K562 (cell line): ENCODE results near the gene IFNAR2. TPM values are rescaled to one million over a fixed set of nuclear protein-coding genes. Genes with fewer than 3 reads are reported as not detected.

ENCODE experiments used
- CEBPB ChIP-seq: fragments of 450-650 bp; IDR thresholded peaks from 2 replicates; pipeline ENCODE4 v1.6.1; 2016; ENCODE audit warnings: missing genetic modification characterization, missing compliant biosample characterization
- EHMT2 ChIP-seq: fragments of 450-650 bp; IDR thresholded peaks from 2 replicates; pipeline ENCODE4 v1.6.1; 2018; ENCODE audit warnings: antibody characterized with exemption
- FOXM1 ChIP-seq, 2 experiments: fragments of 450-650 bp in 1 of 2; sonication (generic) in 1 of 2; formaldehyde crosslinking in 1 of 2; IDR thresholded peaks; 2 replicates each; pipeline versions ENCODE4 v1.6.1 to v1.9.0; 2017 to 2022; ENCODE audit warnings: low read depth in 2 of 2, mild to moderate bottlenecking in 2 of 2, missing genetic modification reagents in 1 of 2, moderate library complexity in 1 of 2
- HLTF ChIP-seq: fragments of 450-650 bp; IDR thresholded peaks from 2 replicates; pipeline ENCODE4 v1.6.1; 2016
- KAT2B ChIP-seq: IDR thresholded peaks from one replicate; pipeline ENCODE4 v1.6.1; 2012; ENCODE audit warnings: low read depth, mild to moderate bottlenecking, control low read depth, inconsistent platforms, low read length, moderate library complexity
- KDM4B ChIP-seq, 2 experiments: fragments of 450-650 bp in 1 of 2; sonication (generic) in 1 of 2; IDR thresholded peaks; 2 replicates each; pipeline ENCODE4 v1.6.1; 2016 to 2017; ENCODE audit warnings: borderline replicate concordance in 2 of 2, antibody characterized with exemption in 1 of 2, low read depth in 1 of 2, mild to moderate bottlenecking in 1 of 2
- KHSRP ChIP-seq: fragments of 450-650 bp; IDR thresholded peaks from 2 replicates; pipeline ENCODE4 v1.6.1; 2017
- MYC ChIP-seq, 2 experiments: fragments of 250-450 bp in 1 of 2; sonication (Bioruptor Pico) in 1 of 2; IDR thresholded peaks; 2 replicates each; pipeline versions ENCODE4 v1.5.1 to v1.6.1; 2012 to 2021; ENCODE audit warnings: low read depth in 2 of 2, borderline replicate concordance in 1 of 2, improper control_type of control experiment in 1 of 2, low read length in 1 of 2, mild to moderate bottlenecking in 1 of 2, moderate library complexity in 1 of 2
- RHOXF2B ChIP-seq: fragments of 250-450 bp; sonication (Bioruptor Pico); conservative IDR thresholded peaks from 2 replicates; pipeline ENCODE4 v1.5.1; 2021
- SMARCA4 ChIP-seq: fragments of 450-650 bp; IDR thresholded peaks from 2 replicates; pipeline ENCODE4 v1.6.1; 2016
- SOX6 ChIP-seq: fragments of 450-650 bp; IDR thresholded peaks from 2 replicates; pipeline ENCODE4 v1.6.1; 2014; ENCODE audit warnings: mild to moderate bottlenecking
- STAG1 ChIP-seq: sonication (generic); formaldehyde crosslinking; IDR thresholded peaks from 2 replicates; pipeline ENCODE4 v1.5.0; 2020; ENCODE audit warnings: missing genetic modification reagents, borderline replicate concordance
- XRCC4 ChIP-seq: IDR thresholded peaks from one replicate; pipeline ENCODE4 v1.6.1; 2011; ENCODE audit not compliant: insufficient read depth, insufficient read length; ENCODE audit errors: extremely low read depth
- ZNF175 ChIP-seq: fragments of 200-800 bp; sonication (Bioruptor generic); IDR thresholded peaks from 2 replicates; pipeline ENCODE4 v1.6.1; 2016; ENCODE audit warnings: low read depth, mild to moderate bottlenecking, missing genetic modification characterization, missing compliant biosample characterization
- ZNF347 ChIP-seq: fragments of 450-650 bp; formaldehyde crosslinking; IDR thresholded peaks from 2 replicates; pipeline ENCODE4 v1.4.0; 2020; ENCODE audit warnings: low read depth, mild to moderate bottlenecking, moderate library complexity
- ZNF707 ChIP-seq: fragments of 250-450 bp; sonication (Bioruptor Pico); conservative IDR thresholded peaks from 2 replicates; pipeline ENCODE4 v1.8.0; 2022; ENCODE audit warnings: inconsistent platforms, mild to moderate bottlenecking, moderate library complexity
- polyA plus RNA-seq, 8 experiments: library from polyadenylated mRNA; depleted of rRNA in 4 of 8; stranded (reverse) in 5 of 8; unstranded in 3 of 8; fragments of >200 nt; fragmentation: Nextera tagmentation in 2 of 8; fragmentation: Illumina TruSeq in 1 of 8; extraction: Ambion mirVana in 2 of 8; extraction: Trizol in 1 of 8; gene quantifications; 2 replicates each; pipeline versions ENCODE4 v1.2.1 to v1.2.3, GENCODE V29; 2011 to 2014; ENCODE audit warnings: inconsistent platforms in 1 of 8, missing spikeins in 1 of 8
- total RNA-seq, 7 experiments: library from RNA; depleted of rRNA in 6 of 7; stranded (reverse); fragments of >200 nt in 6 of 7; fragmentation: Illumina TruSeq in 2 of 7; extraction: Trizol in 2 of 7; gene quantifications; 2 replicates each; pipeline versions ENCODE4 v1.2.1 to v1.2.3, GENCODE V29; 2011 to 2021; ENCODE audit warnings: low replicate concordance in 1 of 7
- TF ChIP-seq, protein P1 (sequence below): fragments of 150-350 bp; IDR thresholded peaks from 2 replicates; pipeline ENCODE4 v1.6.1; 2014; ENCODE audit warnings: low read depth, mild to moderate bottlenecking, low read length, borderline replicate concordance
- TF ChIP-seq, protein P2 (sequence below): fragments of 250-450 bp; sonication (Bioruptor Pico); IDR thresholded peaks from 2 replicates; pipeline ENCODE4 v1.6.1; 2021; ENCODE audit warnings: mild to moderate bottlenecking
- TF ChIP-seq, protein P3 (sequence below): fragments of 450-650 bp; IDR thresholded peaks from 2 replicates; pipeline ENCODE4 v1.6.1; 2017; ENCODE audit warnings: antibody characterized with exemption, mild to moderate bottlenecking
- TF ChIP-seq, protein P4 (sequence below): fragments of 450-650 bp; formaldehyde crosslinking; IDR thresholded peaks from 2 replicates; pipeline ENCODE4 v1.4.0; 2020; ENCODE audit warnings: mild to moderate bottlenecking, mixed read lengths

Gene IFNAR2
- total and polyA plus RNA-seq, 9 of the 15 experiments (the other 6 are each of a cell fraction or from before 2014, with no cell fraction given): 1.7 to 48.3 (median 8.4) TPM

DNA sequence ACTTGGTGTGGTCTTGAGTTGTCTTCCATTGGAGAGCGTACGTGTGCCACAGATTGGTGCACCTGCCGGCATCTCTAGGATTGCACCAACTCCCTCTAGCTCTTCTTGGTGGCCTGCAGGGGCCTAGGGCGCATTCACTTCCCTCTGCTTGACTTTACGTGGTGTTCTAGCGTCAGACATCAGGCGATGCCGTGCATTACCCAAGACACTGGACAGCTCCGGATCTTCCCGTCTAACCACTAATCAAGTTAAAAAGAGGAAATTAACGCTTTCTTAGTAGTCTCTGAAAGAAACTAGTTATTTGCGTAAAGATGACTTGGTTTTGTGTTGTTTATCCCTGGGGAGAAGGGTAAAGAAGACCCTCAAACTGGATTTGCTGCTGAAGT lies 35.9 kb downstream of the IFNAR2 start (continued):
- no peak for TF ChIP-seq ZNF347 (CRISPR knock-in tag)
- no peak for TF ChIP-seq KAT2B
- 0 out of 4 replicates have a peak, but pooled peaks of 1 of the 2 experiments have one; percentile 38 for TF ChIP-seq KDM4B (IDR thresholded peaks at IDR 0.05; ENCODE audit: borderline replicate concordance in 2 of 2, low read depth in 1 of 2)
- no peak for TF ChIP-seq XRCC4
- TF ChIP-seq, protein P1, sequence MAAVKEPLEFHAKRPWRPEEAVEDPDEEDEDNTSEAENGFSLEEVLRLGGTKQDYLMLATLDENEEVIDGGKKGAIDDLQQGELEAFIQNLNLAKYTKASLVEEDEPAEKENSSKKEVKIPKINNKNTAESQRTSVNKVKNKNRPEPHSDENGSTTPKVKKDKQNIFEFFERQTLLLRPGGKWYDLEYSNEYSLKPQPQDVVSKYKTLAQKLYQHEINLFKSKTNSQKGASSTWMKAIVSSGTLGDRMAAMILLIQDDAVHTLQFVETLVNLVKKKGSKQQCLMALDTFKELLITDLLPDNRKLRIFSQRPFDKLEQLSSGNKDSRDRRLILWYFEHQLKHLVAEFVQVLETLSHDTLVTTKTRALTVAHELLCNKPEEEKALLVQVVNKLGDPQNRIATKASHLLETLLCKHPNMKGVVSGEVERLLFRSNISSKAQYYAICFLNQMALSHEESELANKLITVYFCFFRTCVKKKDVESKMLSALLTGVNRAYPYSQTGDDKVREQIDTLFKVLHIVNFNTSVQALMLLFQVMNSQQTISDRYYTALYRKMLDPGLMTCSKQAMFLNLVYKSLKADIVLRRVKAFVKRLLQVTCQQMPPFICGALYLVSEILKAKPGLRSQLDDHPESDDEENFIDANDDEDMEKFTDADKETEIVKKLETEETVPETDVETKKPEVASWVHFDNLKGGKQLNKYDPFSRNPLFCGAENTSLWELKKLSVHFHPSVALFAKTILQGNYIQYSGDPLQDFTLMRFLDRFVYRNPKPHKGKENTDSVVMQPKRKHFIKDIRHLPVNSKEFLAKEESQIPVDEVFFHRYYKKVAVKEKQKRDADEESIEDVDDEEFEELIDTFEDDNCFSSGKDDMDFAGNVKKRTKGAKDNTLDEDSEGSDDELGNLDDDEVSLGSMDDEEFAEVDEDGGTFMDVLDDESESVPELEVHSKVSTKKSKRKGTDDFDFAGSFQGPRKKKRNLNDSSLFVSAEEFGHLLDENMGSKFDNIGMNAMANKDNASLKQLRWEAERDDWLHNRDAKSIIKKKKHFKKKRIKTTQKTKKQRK: no peak
- no peak for TF ChIP-seq KHSRP
- TF ChIP-seq, protein P2, sequence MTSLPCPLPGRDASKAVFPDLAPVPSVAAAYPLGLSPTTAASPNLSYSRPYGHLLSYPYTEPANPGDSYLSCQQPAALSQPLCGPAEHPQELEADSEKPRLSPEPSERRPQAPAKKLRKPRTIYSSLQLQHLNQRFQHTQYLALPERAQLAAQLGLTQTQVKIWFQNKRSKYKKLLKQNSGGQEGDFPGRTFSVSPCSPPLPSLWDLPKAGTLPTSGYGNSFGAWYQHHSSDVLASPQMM: no peak
- TF ChIP-seq ZNF175 (CRISPR knock-in tag): no peak
- TF ChIP-seq ZNF707 (CRISPR knock-in tag): no peak
- TF ChIP-seq, protein P3, sequence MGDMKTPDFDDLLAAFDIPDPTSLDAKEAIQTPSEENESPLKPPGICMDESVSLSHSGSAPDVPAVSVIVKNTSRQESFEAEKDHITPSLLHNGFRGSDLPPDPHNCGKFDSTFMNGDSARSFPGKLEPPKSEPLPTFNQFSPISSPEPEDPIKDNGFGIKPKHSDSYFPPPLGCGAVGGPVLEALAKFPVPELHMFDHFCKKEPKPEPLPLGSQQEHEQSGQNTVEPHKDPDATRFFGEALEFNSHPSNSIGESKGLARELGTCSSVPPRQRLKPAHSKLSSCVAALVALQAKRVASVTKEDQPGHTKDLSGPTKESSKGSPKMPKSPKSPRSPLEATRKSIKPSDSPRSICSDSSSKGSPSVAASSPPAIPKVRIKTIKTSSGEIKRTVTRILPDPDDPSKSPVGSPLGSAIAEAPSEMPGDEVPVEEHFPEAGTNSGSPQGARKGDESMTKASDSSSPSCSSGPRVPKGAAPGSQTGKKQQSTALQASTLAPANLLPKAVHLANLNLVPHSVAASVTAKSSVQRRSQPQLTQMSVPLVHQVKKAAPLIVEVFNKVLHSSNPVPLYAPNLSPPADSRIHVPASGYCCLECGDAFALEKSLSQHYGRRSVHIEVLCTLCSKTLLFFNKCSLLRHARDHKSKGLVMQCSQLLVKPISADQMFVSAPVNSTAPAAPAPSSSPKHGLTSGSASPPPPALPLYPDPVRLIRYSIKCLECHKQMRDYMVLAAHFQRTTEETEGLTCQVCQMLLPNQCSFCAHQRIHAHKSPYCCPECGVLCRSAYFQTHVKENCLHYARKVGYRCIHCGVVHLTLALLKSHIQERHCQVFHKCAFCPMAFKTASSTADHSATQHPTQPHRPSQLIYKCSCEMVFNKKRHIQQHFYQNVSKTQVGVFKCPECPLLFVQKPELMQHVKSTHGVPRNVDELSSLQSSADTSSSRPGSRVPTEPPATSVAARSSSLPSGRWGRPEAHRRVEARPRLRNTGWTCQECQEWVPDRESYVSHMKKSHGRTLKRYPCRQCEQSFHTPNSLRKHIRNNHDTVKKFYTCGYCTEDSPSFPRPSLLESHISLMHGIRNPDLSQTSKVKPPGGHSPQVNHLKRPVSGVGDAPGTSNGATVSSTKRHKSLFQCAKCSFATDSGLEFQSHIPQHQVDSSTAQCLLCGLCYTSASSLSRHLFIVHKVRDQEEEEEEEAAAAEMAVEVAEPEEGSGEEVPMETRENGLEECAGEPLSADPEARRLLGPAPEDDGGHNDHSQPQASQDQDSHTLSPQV: no peak
- no peak for TF ChIP-seq SMARCA4
- no peak for TF ChIP-seq MYC (IDR thresholded peaks at IDR 0.05; ENCODE audit: low read depth, low read length)
- TF ChIP-seq MYC (CRISPR knock-in tag; IDR thresholded peaks at IDR 0.05; ENCODE audit: borderline replicate concordance, low read depth): no peak
- TF ChIP-seq, protein P4, sequence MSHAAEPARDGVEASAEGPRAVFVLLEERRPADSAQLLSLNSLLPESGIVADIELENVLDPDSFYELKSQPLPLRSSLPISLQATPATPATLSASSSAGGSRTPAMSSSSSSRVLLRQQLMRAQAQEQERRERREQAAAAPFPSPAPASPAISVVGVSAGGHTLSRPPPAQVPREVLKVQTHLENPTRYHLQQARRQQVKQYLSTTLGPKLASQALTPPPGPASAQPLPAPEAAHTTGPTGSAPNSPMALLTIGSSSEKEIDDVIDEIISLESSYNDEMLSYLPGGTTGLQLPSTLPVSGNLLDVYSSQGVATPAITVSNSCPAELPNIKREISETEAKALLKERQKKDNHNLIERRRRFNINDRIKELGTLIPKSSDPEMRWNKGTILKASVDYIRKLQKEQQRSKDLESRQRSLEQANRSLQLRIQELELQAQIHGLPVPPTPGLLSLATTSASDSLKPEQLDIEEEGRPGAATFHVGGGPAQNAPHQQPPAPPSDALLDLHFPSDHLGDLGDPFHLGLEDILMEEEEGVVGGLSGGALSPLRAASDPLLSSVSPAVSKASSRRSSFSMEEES (CRISPR knock-in tag): no peak
- TF ChIP-seq EHMT2: peak; percentile 78
- peak; percentile 57; the same call in 1 of the 2 replicates for TF ChIP-seq CEBPB (tag)
- no peak for TF ChIP-seq SOX6
- TF ChIP-seq FOXM1 (IDR thresholded peaks at IDR 0.05; ENCODE audit: low read depth): no peak
- no peak for TF ChIP-seq FOXM1 (CRISPR knock-in tag; IDR thresholded peaks at IDR 0.05; ENCODE audit: low read depth)
- TF ChIP-seq HLTF: no peak
- no peak for TF ChIP-seq RHOXF2B (CRISPR knock-in tag)
- no peak for TF ChIP-seq STAG1
